ENCODE data around the gene EHHADH. TPM values are rescaled to one million over a fixed set of nuclear protein-coding genes. Genes with fewer than 3 reads are reported as not detected.

The EHHADH gene
- total RNA-seq, 1 donor from 2014 or later, result 6.2 TPM

DNA sequence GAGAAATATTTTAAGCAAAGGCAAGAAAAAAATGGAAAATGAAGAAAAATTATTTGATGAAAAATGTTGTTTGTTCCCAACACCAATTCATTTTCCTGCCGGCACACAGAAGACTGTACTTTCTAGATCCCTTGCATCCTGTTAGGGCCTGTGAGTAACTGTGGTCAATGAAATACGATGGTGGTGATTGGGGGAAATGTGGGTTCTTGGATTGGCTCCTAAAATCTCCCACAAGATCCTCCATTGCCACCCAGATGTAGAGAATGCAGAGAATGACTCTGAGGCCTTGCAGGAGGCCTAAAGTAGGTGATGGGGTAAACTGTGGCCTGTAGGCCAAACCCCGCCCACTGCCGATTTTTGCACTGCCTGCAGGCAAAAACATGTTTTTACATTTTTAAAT lies 54.6 kb downstream of the EHHADH start:
- Mint-ChIP-seq H3K4me3 (ENCODE audit: low read depth) (no peak overlapping the region), H3K36me3 (ENCODE audit: insufficient read depth) (peaks cover 10% of the 10 kb centered on the region), H3K4me1 (ENCODE audit: low read depth) (no peaks in the 10 kb centered on the region), H3K27me3 (no peaks in the 10 kb centered on the region), H3K9me3 (ENCODE audit: low read depth) (peaks cover 10% of the 10 kb centered on the region), H3K27ac (no peak overlapping the region)
- TF ChIP-seq, protein P1, sequence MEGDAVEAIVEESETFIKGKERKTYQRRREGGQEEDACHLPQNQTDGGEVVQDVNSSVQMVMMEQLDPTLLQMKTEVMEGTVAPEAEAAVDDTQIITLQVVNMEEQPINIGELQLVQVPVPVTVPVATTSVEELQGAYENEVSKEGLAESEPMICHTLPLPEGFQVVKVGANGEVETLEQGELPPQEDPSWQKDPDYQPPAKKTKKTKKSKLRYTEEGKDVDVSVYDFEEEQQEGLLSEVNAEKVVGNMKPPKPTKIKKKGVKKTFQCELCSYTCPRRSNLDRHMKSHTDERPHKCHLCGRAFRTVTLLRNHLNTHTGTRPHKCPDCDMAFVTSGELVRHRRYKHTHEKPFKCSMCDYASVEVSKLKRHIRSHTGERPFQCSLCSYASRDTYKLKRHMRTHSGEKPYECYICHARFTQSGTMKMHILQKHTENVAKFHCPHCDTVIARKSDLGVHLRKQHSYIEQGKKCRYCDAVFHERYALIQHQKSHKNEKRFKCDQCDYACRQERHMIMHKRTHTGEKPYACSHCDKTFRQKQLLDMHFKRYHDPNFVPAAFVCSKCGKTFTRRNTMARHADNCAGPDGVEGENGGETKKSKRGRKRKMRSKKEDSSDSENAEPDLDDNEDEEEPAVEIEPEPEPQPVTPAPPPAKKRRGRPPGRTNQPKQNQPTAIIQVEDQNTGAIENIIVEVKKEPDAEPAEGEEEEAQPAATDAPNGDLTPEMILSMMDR (IDR thresholded peaks at IDR 0.05; ENCODE audit: unreplicated experiment), result no peak
- no peak for DNase-seq (ENCODE audit: low spot score, unreplicated experiment)

DNA sequence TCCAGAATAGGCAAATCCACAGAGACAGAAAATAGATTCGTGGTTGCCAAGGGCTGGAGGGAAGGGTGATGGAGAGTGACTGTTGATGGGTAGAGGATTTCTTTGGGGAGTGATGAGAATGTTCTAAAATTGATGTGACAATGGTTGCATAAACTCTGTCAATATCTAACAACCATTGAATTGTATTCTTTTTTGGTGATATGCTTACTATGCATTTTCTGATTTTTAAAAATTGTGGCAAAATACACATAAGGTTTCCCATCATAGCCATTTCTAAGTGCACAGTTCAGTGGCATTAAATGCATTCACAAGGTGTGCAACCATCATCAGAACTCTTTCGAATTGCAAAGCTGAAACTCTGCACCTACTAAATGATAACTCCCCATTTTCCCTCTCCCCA lies 56.8 kb downstream of the EHHADH start:
- Mint-ChIP-seq H3K27ac (no peak overlapping the region), H3K36me3 (ENCODE audit: insufficient read depth) (peaks cover 12% of the 10 kb centered on the region)

DNA sequence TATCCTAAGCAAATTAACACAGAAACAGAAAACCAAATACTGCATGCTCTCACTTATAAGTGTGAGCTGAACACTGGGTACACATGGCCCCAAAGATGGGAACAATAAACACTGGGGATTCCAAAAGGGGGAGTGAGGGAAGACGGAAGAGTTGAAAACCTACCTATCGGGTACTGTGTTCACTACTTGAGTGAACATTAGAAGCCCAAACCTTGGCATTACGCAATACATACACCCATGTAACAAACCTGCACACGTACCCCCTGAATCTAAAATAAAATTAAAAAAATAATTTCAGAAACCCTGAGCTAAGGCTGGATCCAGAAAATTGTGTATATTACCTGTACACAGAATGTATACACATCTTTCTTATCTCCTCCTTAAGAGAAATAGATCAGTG lies 58.2 kb downstream of the EHHADH start:
- H3K36me3 Mint-ChIP-seq (ENCODE audit: insufficient read depth), result peaks cover 12% of the 10 kb centered on the region
- no peak for DNase-seq (ENCODE audit: low spot score, unreplicated experiment)
- H3K27me3 Mint-ChIP-seq, result no peaks in the 10 kb centered on the region
- H3K4me3 Mint-ChIP-seq (ENCODE audit: low read depth), result no peak overlapping the region
- no peak overlapping the region for H3K27ac Mint-ChIP-seq
- peaks cover 10% of the 10 kb centered on the region for H3K9me3 Mint-ChIP-seq (ENCODE audit: low read depth)
- TF ChIP-seq, protein P1 (IDR thresholded peaks at IDR 0.05; ENCODE audit: unreplicated experiment), result no peak
- H3K4me1 Mint-ChIP-seq (ENCODE audit: low read depth), result no peaks in the 10 kb centered on the region

More for the DNA sequence above, 56.8 kb downstream of the EHHADH start:
- no peaks in the 10 kb centered on the region for H3K4me1 Mint-ChIP-seq (ENCODE audit: low read depth)
- H3K9me3 Mint-ChIP-seq (ENCODE audit: low read depth), result peaks cover 10% of the 10 kb centered on the region
- H3K4me3 Mint-ChIP-seq (ENCODE audit: low read depth), result no peak overlapping the region
- TF ChIP-seq, protein P1 (IDR thresholded peaks at IDR 0.05; ENCODE audit: unreplicated experiment), result no peak
- no peak for DNase-seq (ENCODE audit: low spot score, unreplicated experiment)
- no peaks in the 10 kb centered on the region for H3K27me3 Mint-ChIP-seq

DNA sequence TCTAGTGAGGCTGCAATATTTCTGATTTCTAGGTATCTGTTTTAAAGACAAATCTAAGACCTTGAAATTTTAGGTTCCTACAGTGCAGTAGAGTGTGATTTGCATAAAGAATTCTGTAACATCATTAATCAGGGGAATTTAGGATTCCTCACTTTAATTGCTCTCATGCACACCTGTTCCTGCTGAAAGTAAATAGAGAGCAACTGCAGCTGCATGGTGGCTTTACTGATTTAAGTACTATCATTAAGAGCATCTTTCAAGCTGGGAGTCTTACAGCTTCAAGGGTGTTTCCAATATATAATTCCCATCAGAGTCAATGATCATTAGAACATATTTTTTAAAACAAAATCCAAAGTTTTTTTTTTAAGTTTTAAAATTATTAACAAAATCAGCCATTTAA lies 65.0 kb downstream of the EHHADH start:
- no peak overlapping the region for H3K27ac Mint-ChIP-seq
- DNase-seq (ENCODE audit: low spot score, unreplicated experiment), result no peak
- H3K27me3 Mint-ChIP-seq, result no peaks in the 10 kb centered on the region
- H3K4me3 Mint-ChIP-seq (ENCODE audit: low read depth), result no peak overlapping the region
- H3K9me3 Mint-ChIP-seq (ENCODE audit: low read depth), result no peaks in the 10 kb centered on the region
- TF ChIP-seq, protein P1 (IDR thresholded peaks at IDR 0.05; ENCODE audit: unreplicated experiment), result no peak
- H3K36me3 Mint-ChIP-seq (ENCODE audit: insufficient read depth), result peaks cover 5% of the 10 kb centered on the region
- no peaks in the 10 kb centered on the region for H3K4me1 Mint-ChIP-seq (ENCODE audit: low read depth)

DNA sequence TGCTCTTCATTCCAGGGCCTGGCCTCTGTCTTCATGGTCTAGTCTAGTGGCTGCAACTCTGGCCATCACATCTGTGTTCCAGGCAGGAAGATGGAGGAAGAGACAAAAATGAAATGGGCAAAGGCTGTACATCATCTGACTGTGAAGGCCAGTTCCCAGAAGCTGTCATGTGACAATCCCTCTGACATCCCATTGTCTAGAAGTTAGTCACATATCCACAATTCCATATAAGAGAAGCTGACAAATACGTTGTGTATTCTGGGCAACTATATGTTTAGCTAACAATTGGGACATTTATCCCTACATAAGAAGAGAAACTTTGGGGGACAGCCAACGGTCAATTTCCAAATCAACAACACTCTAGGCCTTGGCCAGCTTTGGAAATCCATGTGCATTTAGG lies 66.5 kb downstream of the EHHADH start:
- DNase-seq (ENCODE audit: low spot score, unreplicated experiment), result no peak
- no peaks in the 10 kb centered on the region for H3K36me3 Mint-ChIP-seq (ENCODE audit: insufficient read depth)
- no peaks in the 10 kb centered on the region for H3K27me3 Mint-ChIP-seq
- H3K9me3 Mint-ChIP-seq (ENCODE audit: low read depth), result no peaks in the 10 kb centered on the region
- H3K4me1 Mint-ChIP-seq (ENCODE audit: low read depth), result no peaks in the 10 kb centered on the region
- no peak overlapping the region for H3K27ac Mint-ChIP-seq
- TF ChIP-seq, protein P1 (IDR thresholded peaks at IDR 0.05; ENCODE audit: unreplicated experiment), result no peak
- H3K4me3 Mint-ChIP-seq (ENCODE audit: low read depth), result no peak overlapping the region
